NB4 (cell line): ENCODE measurements around the gene RNU6-1.

Experiments
- TF ChIP-seq, protein P1 (sequence below): IDR thresholded peaks from one replicate; pipeline ENCODE4 v1.5.1; 2012; ENCODE audit warnings: low read depth, low read length
- TF ChIP-seq, protein P2 (sequence below): IDR thresholded peaks from 2 replicates; pipeline ENCODE4 v1.6.1; 2011; ENCODE audit warnings: low read depth, low read length

DNA sequence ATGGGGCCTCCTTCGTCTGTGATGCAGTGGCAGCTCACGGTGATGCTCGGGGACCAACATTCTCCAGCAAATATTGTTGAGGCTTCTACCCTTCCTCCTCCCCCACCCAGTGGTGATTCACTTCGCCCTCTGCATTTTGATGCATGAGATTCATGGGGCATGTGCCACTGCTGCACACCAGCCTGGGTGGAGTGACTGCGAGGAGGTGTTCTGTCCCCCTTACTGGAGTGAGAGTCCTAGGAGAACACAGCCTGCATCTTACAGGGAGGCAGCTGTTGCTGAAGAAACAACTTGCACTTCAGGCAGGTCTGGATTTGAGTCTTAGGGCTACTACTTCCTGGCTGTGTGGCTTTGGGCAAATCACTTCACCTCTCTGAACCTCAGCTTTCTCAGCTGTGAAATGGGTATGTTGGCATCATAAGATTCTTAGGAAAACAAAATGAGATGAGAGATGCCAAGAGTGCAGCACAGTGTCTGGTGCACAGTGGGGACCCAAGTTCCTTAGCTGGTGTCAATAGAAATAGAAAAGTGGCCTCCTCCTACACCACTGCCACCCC, 24.7 kb downstream of the RNU6-1 start:
- TF ChIP-seq, protein P1, sequence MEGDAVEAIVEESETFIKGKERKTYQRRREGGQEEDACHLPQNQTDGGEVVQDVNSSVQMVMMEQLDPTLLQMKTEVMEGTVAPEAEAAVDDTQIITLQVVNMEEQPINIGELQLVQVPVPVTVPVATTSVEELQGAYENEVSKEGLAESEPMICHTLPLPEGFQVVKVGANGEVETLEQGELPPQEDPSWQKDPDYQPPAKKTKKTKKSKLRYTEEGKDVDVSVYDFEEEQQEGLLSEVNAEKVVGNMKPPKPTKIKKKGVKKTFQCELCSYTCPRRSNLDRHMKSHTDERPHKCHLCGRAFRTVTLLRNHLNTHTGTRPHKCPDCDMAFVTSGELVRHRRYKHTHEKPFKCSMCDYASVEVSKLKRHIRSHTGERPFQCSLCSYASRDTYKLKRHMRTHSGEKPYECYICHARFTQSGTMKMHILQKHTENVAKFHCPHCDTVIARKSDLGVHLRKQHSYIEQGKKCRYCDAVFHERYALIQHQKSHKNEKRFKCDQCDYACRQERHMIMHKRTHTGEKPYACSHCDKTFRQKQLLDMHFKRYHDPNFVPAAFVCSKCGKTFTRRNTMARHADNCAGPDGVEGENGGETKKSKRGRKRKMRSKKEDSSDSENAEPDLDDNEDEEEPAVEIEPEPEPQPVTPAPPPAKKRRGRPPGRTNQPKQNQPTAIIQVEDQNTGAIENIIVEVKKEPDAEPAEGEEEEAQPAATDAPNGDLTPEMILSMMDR = no peak
- TF ChIP-seq, protein P2, sequence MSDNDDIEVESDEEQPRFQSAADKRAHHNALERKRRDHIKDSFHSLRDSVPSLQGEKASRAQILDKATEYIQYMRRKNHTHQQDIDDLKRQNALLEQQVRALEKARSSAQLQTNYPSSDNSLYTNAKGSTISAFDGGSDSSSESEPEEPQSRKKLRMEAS = no peak
